Esophagus muscularis mucosa (tissue), 4 donors: Measurements from ENCODE around the gene SOS1. TPM values are rescaled to one million over a fixed set of nuclear protein-coding genes. Genes with fewer than 3 reads are reported as not detected.

Experiments used
- DNase-seq: peaks from one replicate; pipeline ENCODE4 v3.0.0-alpha.2; 2017; ENCODE audit errors: extremely low spot score
- H3K27ac ChIP-seq, 4 donors: fragments of 200-600 bp; sonication (generic); replicated peaks in 1 of 4; 1 replicate in 3 of 4; 2 replicates in 1 of 4; pipeline ENCODE4 v1.5.1; 2016 to 2019; ENCODE audit warnings: mild to moderate bottlenecking in 1 of 4
- H3K27me3 ChIP-seq, 4 donors: fragments of 200-600 bp; sonication (generic); one replicate each; pipeline versions ENCODE4 v1.5.1 to v1.6.0; 2016 to 2019
- H3K36me3 ChIP-seq, 4 donors: fragments of 200-600 bp; sonication (generic); one replicate each; pipeline ENCODE4 v1.5.1; 2016 to 2019
- H3K4me1 ChIP-seq, 4 donors: fragments of 200-600 bp; sonication (generic); one replicate each; pipeline ENCODE4 v1.5.1; 2016 to 2019
- H3K4me3 ChIP-seq, 4 donors: fragments of 200-600 bp; sonication (generic); 1 replicate in 2 of 4; 2 replicates in 2 of 4; pipeline ENCODE4 v1.5.1; 2016 to 2019; ENCODE audit warnings: mild to moderate bottlenecking in 4 of 4, moderate library complexity in 1 of 4
- H3K9me3 ChIP-seq, 4 donors: fragments of 200-600 bp; sonication (generic); 1 replicate in 3 of 4; 2 replicates in 1 of 4; pipeline ENCODE4 v1.5.1; 2016 to 2019
- CTCF ChIP-seq, 3 experiments: fragments of 200-600 bp in 2 of 3; fragments of 450-650 bp in 1 of 3; sonication (generic) in 2 of 3; IDR thresholded peaks; one replicate each; pipeline ENCODE4 v1.5.1; 2017 to 2019; ENCODE audit warnings: antibody characterized with exemption in 3 of 3, mild to moderate bottlenecking in 2 of 3, moderate library complexity in 1 of 3
- EP300 ChIP-seq: sonication (generic); formaldehyde crosslinking; IDR thresholded peaks from one replicate; pipeline ENCODE4 v1.6.1; 2017; ENCODE audit warnings: antibody characterized with exemption
- POLR2A ChIP-seq: fragments of 450-650 bp; IDR thresholded peaks from one replicate; pipeline ENCODE4 v1.6.1; 2017; ENCODE audit warnings: antibody characterized with exemption, moderate library complexity, mild to moderate bottlenecking, low read depth
- POLR2AphosphoS5 ChIP-seq, 2 donors: sonication (generic); formaldehyde crosslinking; IDR thresholded peaks; one replicate each; pipeline ENCODE4 v1.6.1; 2017; ENCODE audit warnings: antibody characterized with exemption in 2 of 2
- WGBS: methylation state at CpG from one replicate; pipeline ENCODE4 v1.1.5; 2018; 5-methylcytosine and 5-hydroxymethylcytosine counted together
- intact Hi-C: fragments of 100-400 bp; cut with DNase I; formaldehyde crosslinking; loops from one replicate; pipeline ENCODE4 v1.15.1; 2023
- total RNA-seq, 4 donors: library from RNA; depleted of rRNA; stranded (reverse); fragments of >200 nt; gene quantifications; one replicate each; pipeline versions ENCODE4 v1.1.0 to v1.2.1, GENCODE V29; 2016

The SOS1 gene
- total RNA-seq, 4 donors from 2014 or later, result 33.3 to 48.6 (median 35.7) TPM

- peaks cover 0 to 23% (median 5%) of the 10 kb centered on the region in 4 donors for H3K36me3 ChIP-seq
- intact Hi-C loops, result loop anchor here (5.0 kb wide), 1 partner anchor 47 kb away; no protein-coding TSS in a partner anchor
- DNase-seq, result no peak
- TF ChIP-seq POLR2A, result no peak
- TF ChIP-seq EP300, result no peak
- 94% methylated on average over 3 of the region's 3 CpGs for WGBS
- no peaks in the 10 kb centered on the region for H3K9me3 ChIP-seq
- H3K4me1 ChIP-seq, result peaks cover 16 to 68% (median 60%) of the 10 kb centered on the region in 4 donors
- no peak overlapping the region for H3K4me3 ChIP-seq
- H3K27me3 ChIP-seq, result no peaks in the 10 kb centered on the region
- H3K27ac ChIP-seq, result no peak overlapping the region
Observed at GRCh38 chr2:39114771-39115170, 6.1 kb downstream of the SOS1 start.

- Histone ChIP-seq H3K4me3 (no peak overlapping the region), H3K27me3 (no peaks in the 10 kb centered on the region), H3K27ac (no peak overlapping the region), H3K4me1 (peaks cover 0 to 64% (median 52%) of the 10 kb centered on the region in 4 donors), H3K36me3 (peaks cover 0 to 15% (median 5%) of the 10 kb centered on the region in 4 donors), H3K9me3 (no peaks in the 10 kb centered on the region)
- no peak for DNase-seq
- WGBS, result 80% methylated on average over 1 of the region's 1 CpG
- no peak for TF ChIP-seq CTCF (IDR thresholded peaks at IDR 0.05)
- TF ChIP-seq POLR2A, result no peak
- TF ChIP-seq EP300, result no peak
- TF ChIP-seq POLR2AphosphoS5 (IDR thresholded peaks at IDR 0.05), result no peak
- intact Hi-C loops, result no loop called here
Observed at GRCh38 chr2:39109537-39109936, 11.3 kb downstream of the SOS1 start.

- H3K27ac ChIP-seq, result no peak overlapping the region
- no peak overlapping the region for H3K4me3 ChIP-seq
- H3K27me3 ChIP-seq, result no peaks in the 10 kb centered on the region
- peaks cover 0 to 15% (median 5%) of the 10 kb centered on the region in 4 donors for H3K36me3 ChIP-seq
- 36% methylated on average over 1 of the region's 1 CpG for WGBS
- H3K9me3 ChIP-seq, result no peaks in the 10 kb centered on the region
- peaks cover 0 to 53% (median 42%) of the 10 kb centered on the region in 4 donors for H3K4me1 ChIP-seq
- no peak for TF ChIP-seq POLR2A
- no peak for TF ChIP-seq CTCF (IDR thresholded peaks at IDR 0.05)
- TF ChIP-seq EP300, result no peak
- TF ChIP-seq POLR2AphosphoS5 (IDR thresholded peaks at IDR 0.05), result no peak
- intact Hi-C loops, result no loop called here
- no peak for DNase-seq
Observed at GRCh38 chr2:39108377-39108776, 12.5 kb downstream of the SOS1 start.

- 60% methylated on average over 2 of the region's 2 CpGs for WGBS
- Histone ChIP-seq H3K36me3 (peaks cover 0 to 14% (median 5%) of the 10 kb centered on the region in 4 donors), H3K9me3 (no peaks in the 10 kb centered on the region), H3K27me3 (no peaks in the 10 kb centered on the region), H3K4me3 (no peak overlapping the region), H3K4me1 (peaks cover 0 to 49% (median 40%) of the 10 kb centered on the region in 4 donors), H3K27ac (no peak overlapping the region)
- TF ChIP-seq POLR2AphosphoS5 (IDR thresholded peaks at IDR 0.05) (no peak), POLR2A (no peak), CTCF (IDR thresholded peaks at IDR 0.05) (no peak), EP300 (no peak)
- DNase-seq, result no peak
- intact Hi-C loops, result no loop called here
Observed at GRCh38 chr2:39107724-39108273, 13.1 kb downstream of the SOS1 start.

- Histone ChIP-seq H3K4me3 (no peak overlapping the region), H3K4me1 (peaks cover 0 to 43% (median 37%) of the 10 kb centered on the region in 4 donors), H3K27ac (no peak overlapping the region), H3K36me3 (peaks cover 0 to 7% (median 3%) of the 10 kb centered on the region in 4 donors), H3K9me3 (no peaks in the 10 kb centered on the region), H3K27me3 (no peaks in the 10 kb centered on the region)
- intact Hi-C loops, result no loop called here
- 21% methylated on average over 4 of the region's 4 CpGs for WGBS
- TF ChIP-seq POLR2A, result no peak
- no peak for TF ChIP-seq POLR2AphosphoS5 (IDR thresholded peaks at IDR 0.05)
- no peak for DNase-seq
Observed at GRCh38 chr2:39107156-39107555, 13.7 kb downstream of the SOS1 start.
